GM21515 (cell line): ENCODE measurements around the gene ERC1.

ENCODE experiments used
- ATAC-seq: cut with Tn5 transposase; IDR thresholded peaks from one replicate; pipeline ENCODE4 v1.9.1; 2021; ENCODE audit not compliant: unreplicated experiment

ERC1 gene

GRCh38 chr12:1377117-1377516 lies 386.1 kb downstream of the ERC1 start:
- no peak for ATAC-seq

DNA sequence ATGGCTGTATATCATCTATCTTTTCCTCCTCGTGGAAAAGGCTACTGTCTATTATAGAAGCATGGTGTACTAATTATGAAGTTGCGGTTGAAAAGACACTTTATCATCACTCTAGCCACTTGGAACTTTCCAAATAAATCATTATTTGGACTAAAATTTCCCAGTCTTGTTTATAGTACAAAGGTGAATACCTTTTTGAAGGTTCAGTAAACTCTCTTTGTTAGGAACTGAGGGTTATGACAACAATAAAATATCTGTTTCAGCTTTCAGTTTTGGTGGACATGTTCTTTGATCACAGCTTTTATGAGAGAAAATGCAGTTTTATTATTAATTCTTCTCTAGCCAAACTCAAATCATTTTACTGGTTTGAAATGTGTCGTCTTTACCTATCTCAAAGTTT lies 386.7 kb downstream of the ERC1 start:
- no peak for ATAC-seq

DNA sequence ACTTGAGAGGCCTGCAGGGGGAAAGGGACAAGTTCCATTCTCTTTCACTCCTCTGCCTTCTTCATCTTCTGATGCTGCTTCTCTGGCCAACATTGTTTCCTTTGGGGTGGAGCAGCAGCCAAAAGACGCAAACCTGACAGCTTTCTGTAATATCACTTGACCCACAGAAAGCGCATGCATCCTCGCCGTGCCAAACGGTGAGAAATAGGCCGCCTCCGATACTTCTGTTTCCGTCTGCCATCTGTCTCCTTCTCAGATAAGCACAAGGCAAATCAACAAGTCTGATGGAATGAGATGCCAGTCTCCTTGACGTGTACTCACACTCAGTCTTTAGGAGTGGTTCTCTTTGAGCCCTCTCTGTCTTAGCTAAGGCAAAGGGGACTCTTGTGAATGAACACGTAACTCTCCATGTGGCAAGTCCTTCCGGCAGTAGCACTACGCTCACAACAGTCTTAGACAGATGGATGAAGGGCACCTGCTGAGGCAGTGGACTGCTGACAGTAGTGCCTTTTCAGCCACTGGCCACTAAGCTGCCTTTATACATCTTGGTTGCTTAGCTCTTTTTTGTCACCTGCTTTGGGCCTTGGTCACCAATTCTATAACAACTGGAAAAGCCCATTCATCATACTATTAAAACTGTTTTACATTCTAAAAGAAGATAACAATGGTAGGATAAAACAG lies 389.3 kb downstream of the ERC1 start:
- no peak for ATAC-seq

DNA sequence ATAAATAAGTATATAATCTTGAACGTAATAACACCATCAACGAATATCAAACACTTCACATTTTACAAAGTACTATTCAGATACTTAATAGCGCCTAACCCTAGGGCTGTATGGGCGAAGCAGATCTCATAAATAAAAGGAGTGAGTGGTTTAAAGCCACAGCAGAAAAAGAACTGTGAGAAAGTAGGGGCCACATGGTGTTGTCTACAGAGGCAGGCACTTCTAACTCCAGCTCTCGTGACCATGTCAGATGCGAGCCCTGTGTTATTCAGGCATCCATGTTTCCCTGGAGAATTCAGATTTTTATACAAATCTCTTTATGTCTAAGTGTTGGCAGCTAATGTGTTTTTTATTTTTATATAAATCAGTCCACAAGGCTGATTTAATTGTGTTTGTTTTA lies 391.1 kb downstream of the ERC1 start:
- no peak for ATAC-seq

DNA sequence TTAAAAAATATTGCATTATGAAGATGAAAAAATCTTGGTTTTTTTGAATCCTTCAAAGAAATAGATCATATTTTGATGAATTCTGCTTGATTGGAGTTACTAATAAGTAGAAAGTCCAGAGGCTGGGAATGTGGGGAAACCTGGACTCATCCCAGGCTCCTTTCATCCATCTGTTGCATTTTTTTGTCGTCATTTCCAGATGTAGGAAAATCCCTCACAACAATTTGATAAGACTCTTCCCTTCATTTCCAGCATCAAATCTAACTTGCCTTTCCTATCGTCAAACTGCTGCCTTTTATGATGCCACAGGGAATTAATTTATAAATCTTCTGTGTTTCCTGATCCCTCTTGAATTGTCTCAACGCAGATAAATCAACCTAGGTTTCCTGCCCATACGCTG lies 391.8 kb downstream of the ERC1 start:
- no peak for ATAC-seq

DNA sequence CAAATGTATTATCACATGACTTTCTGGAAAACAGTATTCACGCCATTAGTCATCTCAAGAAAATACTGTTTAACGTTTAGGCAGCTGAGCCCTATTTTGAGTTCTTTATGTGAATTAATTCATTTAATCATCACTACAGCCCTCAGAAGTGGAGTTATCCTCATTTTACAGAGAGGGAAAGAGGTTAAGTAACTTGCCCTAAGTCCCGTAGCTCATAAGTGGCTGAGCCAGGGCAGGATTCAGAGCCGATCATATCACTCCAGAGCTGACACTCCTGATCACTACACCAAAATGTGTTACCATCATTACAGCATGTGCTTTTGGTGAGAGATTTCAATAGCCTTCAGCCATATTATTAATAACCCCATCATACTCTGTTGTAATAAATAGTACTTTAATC lies 392.7 kb downstream of the ERC1 start:
- no peak for ATAC-seq

DNA sequence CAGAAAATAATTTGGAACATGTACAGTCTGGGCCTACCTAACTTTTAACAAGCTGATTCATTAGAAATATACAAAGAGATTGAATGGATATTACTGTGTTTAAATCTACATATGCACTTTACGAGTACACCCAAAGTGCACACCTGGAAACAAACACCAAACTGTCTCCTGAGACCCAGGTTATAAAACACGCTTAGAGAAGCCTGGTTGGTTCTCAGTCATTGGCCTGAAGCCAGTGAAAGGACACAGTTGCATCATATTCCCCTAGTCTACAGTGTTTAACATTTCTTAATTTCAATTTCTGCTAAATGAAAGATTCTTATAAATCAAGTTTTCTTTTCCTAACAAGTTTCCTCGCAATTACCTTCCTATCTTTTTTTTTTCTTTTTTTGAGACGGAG lies 393.9 kb downstream of the ERC1 start:
- ATAC-seq = no peak

DNA sequence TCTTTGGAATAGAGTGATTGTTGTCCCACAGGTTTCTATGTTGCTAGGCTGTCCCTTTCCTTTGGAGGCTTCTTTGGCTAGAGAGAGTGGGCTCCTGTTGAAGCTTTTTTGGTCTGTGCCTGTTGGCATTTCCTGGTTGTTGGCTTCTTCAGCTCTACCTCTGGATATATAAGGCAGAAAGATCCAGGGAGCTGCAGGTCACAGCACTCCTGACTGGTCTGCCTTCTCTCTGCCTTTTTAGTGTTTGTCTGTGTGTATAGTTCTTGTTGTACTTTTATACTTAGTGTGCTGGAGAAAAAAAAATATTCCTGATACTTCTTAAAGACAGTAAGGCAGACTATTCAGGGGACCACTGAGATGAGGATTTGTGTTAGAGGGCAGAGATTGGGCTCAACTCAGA lies 400.7 kb downstream of the ERC1 start:
- no peak for ATAC-seq

- ATAC-seq = no peak
Observed at GRCh38 chr12:1395421-1395955, 404.5 kb downstream of the ERC1 start.

- no peak for ATAC-seq
Observed at GRCh38 chr12:1398673-1399072, 407.6 kb downstream of the ERC1 start.

GRCh38 chr12:1401891-1402290 lies 410.9 kb downstream of the ERC1 start:
- ATAC-seq = no peak

DNA sequence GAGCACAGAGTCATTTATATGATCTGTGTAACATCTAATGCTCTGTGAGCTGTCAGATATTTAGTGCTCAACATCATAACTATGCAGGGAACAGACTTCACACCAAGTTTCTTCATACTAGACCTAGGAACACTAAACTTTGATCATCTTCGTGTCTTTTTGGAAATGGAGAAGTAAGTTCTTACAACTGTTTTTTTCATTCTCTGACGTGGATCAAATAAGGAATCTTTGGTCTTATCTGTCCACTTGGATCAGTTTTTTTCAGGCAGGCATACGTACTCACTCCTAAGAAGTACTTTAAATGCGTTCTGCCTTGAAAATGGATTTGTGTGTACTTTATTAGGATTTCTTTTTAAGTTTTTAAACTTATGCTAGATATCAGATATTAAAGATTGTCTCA lies 412.4 kb downstream of the ERC1 start:
- no peak for ATAC-seq

DNA sequence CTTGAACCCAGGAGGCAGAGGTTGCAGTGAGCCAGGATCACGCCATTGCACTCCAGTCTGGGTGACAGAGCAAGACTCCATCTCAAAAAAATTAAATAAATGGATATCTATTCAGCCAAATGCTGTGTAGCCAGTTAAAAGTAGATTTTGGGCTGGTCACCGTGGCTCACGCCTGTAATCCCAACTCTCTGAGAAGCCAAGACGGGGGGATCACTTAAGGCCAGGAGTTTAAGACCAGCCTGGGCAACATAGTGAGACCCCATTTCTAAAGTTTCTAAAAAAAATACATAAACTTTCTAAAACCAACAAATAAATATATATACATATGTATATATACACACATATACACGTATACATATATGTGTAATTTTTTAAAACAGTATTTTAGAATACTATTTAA lies 414.6 kb downstream of the ERC1 start:
- ATAC-seq = no peak

DNA sequence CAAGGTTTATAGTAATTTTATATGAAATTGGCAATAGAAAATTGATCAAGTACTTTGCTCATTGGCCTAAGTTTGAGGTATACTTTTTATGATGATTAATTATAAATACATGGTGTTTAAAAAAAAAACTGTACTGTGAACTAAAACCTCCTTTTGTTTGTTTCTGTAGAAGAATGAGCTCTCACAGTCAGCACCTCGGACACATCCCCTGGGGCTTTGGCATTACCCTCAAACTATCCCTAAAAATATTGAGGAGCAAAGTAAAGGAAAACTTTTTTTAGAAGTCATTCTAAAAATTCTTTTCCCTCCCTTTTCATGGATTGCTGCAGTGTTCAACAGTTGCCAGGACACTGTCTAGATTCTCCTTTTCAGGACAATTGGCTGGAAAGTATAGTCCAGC lies 419.8 kb downstream of the ERC1 start:
- no peak for ATAC-seq

GRCh38 chr12:1413930-1414329 lies 422.9 kb downstream of the ERC1 start:
- ATAC-seq = no peak

- ATAC-seq = no peak
Observed at GRCh38 chr12:1418144-1418543, 427.1 kb downstream of the ERC1 start.

DNA sequence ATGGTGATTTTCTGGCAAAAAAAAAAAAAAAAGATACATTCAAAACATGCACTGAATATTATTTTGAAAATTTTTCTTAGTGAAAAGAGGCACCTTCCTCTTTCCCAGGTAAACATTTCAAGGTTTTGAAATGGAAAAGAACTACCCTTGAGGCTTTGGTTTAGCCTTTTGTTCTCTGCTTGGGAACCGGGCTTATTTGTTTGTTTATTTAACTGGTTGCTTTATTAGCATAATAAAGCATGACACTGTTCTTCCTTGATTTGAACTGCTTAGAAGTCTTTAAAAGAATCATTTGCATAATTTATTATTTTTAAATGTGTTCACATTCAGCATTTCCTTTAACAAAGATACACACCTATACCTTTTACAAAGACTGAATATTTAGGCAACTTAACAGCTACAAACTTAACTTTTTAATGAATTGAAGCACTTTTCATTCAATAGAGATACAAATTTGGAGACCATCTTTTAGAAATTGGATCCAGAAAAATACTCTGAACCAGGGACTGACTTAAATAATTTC lies 428.9 kb downstream of the ERC1 start:
- no peak for ATAC-seq

- ATAC-seq = no peak
Observed at GRCh38 chr12:1421091-1421846, 430.2 kb downstream of the ERC1 start.

- no peak for ATAC-seq
Observed at GRCh38 chr12:1422604-1423315, 431.7 kb downstream of the ERC1 start.

DNA sequence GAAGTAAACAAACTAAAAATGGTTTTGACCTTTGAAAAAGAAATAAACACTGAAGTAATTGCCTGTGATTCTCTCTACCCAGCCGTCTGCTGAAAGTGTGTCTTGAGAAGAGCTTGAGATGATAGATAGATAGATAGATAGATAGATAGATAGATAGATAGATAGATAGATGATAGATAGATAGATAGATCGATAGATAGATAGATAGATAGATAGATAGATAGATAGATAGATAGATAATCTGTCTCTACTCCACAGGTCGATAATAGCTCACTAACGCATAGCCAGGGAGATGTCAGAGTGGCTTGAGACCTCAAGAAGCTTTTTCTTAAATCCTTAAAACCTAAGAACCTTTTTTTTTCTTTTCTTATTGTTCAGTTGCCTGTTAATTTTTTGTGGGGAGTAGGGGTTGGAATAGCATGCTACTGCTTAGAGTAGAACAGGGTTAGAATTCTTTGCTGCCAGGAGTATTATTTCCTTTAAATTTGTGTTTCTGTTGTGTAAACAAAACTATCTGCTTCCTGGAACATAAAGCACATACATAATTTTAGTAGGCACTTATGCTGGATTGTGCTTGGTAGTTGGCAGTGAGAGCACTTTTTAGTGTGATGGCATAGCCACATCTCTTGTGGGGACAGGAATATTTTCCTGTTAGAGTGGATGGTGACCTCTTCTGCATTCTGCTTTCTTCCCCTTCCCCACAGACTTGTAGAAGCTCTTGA lies 433.8 kb downstream of the ERC1 start:
- ATAC-seq = no peak

- ATAC-seq = no peak
Observed at GRCh38 chr12:1425396-1425729, 434.3 kb downstream of the ERC1 start.
